ENCODE results near the gene DMAC2L.

DNA sequence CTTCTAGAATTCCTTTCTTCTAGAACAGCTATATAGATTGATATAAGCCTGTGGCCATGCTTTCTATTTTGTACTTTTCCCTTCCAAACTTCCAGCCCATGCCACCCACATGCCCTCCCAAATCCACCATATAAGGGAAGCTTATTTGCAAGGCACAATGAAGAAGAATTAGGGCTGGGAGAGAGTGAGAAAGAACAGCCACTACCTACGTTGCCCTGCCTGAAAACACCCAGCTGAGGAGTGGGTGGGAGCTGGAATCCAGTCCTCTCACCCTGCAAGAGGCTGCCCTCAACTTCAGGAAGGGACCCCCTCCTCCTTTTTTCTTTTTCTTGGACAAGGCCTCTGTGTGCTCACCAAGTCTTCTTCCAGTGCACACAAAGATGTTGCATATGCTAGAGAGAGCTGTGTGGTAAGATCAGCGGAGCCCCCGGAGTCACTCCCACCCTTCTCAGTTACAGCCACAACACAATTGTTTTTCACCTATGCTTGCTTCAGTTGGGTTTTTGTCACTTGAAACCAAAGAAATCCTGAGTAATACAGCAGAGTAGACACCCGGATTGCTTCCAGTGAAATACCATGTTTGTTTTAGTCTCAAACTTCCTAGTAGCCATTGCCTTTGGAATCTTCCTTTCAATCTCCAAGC, 45.8 kb downstream of the DMAC2L start:
- TF ChIP-seq, protein P1, sequence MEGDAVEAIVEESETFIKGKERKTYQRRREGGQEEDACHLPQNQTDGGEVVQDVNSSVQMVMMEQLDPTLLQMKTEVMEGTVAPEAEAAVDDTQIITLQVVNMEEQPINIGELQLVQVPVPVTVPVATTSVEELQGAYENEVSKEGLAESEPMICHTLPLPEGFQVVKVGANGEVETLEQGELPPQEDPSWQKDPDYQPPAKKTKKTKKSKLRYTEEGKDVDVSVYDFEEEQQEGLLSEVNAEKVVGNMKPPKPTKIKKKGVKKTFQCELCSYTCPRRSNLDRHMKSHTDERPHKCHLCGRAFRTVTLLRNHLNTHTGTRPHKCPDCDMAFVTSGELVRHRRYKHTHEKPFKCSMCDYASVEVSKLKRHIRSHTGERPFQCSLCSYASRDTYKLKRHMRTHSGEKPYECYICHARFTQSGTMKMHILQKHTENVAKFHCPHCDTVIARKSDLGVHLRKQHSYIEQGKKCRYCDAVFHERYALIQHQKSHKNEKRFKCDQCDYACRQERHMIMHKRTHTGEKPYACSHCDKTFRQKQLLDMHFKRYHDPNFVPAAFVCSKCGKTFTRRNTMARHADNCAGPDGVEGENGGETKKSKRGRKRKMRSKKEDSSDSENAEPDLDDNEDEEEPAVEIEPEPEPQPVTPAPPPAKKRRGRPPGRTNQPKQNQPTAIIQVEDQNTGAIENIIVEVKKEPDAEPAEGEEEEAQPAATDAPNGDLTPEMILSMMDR (IDR thresholded peaks at IDR 0.05): no peak
- TF ChIP-seq POLR2A (IDR thresholded peaks at IDR 0.05): no peak
